ENCODE measurements around the gene SMCO4. TPM values are rescaled to one million over a fixed set of nuclear protein-coding genes. Genes with fewer than 3 reads are reported as not detected.
"Not testable (repeated sequence)": the region's sequence is repeated elsewhere in the genome, so short reads cannot be mapped to it uniquely, and the experiment has no call there.

The SMCO4 gene
- polyA plus RNA-seq, 3 donors, result 14.1 to 17.4 (median 16.3) TPM

GRCh38 chr11:93480756-93481155, 62.4 kb downstream of the SMCO4 start:
- no peak for DNase-seq

- no peak for DNase-seq
These were observed 62.9 kb downstream of the SMCO4 start for GRCh38 chr11:93480256-93480655.

GRCh38 chr11:93478841-93479240, 64.3 kb downstream of the SMCO4 start:
- no peak for DNase-seq

- no peak for DNase-seq
These were observed 65.4 kb downstream of the SMCO4 start for GRCh38 chr11:93477684-93478234.

- DNase-seq, result no peak
These were observed 66.4 kb downstream of the SMCO4 start for GRCh38 chr11:93476796-93477195.

GRCh38 chr11:93474123-93474522, 69.1 kb downstream of the SMCO4 start:
- no peak for DNase-seq

GRCh38 chr11:93468290-93468689, 74.9 kb downstream of the SMCO4 start:
- no peak for DNase-seq

- DNase-seq, result no peak
These were observed 76.1 kb downstream of the SMCO4 start for GRCh38 chr11:93467054-93467453.

GRCh38 chr11:93464927-93465540, 78.2 kb downstream of the SMCO4 start:
- no peak for DNase-seq

- not testable (repeated sequence) for DNase-seq
These were observed 79.5 kb downstream of the SMCO4 start for GRCh38 chr11:93463666-93464065.

GRCh38 chr11:93458286-93458685, 84.9 kb downstream of the SMCO4 start:
- no peak for DNase-seq

- peak; percentile 63 for DNase-seq
These were observed 98.5 kb downstream of the SMCO4 start for GRCh38 chr11:93444617-93445073.

- not testable (repeated sequence) for DNase-seq
These were observed 100.0 kb downstream of the SMCO4 start for GRCh38 chr11:93443232-93443631.

- no peak for DNase-seq
These were observed 110.9 kb downstream of the SMCO4 start for GRCh38 chr11:93432247-93432646.

Other genes with a start within 250 kb of the SMCO4 start
- gene DEUP1, start 212.6 kb downstream of the SMCO4 start, polyA plus RNA-seq (ENCODE audit: insufficient read length in 3 of 3), result under 1 TPM; 0.61 to 0.92 (median 0.73) TPM
- gene CEP295, start 118.3 kb upstream of the SMCO4 start, polyA plus RNA-seq (ENCODE audit: insufficient read length in 3 of 3), result 10 to 100 TPM; 20.4 to 22.6 (median 20.6) TPM
- 100 to 1,000 TPM in 2 of 3 donors, 10 to 100 TPM in 1; 99.7 to 161 (median 151) TPM for gene TAF1D, start 198.1 kb upstream of the SMCO4 start, polyA plus RNA-seq (ENCODE audit: insufficient read length in 3 of 3)
- gene C11orf54, start 198.3 kb upstream of the SMCO4 start, polyA plus RNA-seq (ENCODE audit: insufficient read length in 3 of 3), result 100 to 1,000 TPM; 149 to 241 (median 217) TPM
- gene MED17, start 240.9 kb upstream of the SMCO4 start, polyA plus RNA-seq (ENCODE audit: insufficient read length in 3 of 3), result 10 to 100 TPM; 37.8 to 46.4 (median 44.6) TPM

All from renal pelvis (tissue), 4 donors.